ENCODE data around the gene CFAP251.

CFAP251 gene

GRCh38 chr12:121905746-121906145, 12.6 kb upstream of the CFAP251 start:
- TF ChIP-seq, protein P1, sequence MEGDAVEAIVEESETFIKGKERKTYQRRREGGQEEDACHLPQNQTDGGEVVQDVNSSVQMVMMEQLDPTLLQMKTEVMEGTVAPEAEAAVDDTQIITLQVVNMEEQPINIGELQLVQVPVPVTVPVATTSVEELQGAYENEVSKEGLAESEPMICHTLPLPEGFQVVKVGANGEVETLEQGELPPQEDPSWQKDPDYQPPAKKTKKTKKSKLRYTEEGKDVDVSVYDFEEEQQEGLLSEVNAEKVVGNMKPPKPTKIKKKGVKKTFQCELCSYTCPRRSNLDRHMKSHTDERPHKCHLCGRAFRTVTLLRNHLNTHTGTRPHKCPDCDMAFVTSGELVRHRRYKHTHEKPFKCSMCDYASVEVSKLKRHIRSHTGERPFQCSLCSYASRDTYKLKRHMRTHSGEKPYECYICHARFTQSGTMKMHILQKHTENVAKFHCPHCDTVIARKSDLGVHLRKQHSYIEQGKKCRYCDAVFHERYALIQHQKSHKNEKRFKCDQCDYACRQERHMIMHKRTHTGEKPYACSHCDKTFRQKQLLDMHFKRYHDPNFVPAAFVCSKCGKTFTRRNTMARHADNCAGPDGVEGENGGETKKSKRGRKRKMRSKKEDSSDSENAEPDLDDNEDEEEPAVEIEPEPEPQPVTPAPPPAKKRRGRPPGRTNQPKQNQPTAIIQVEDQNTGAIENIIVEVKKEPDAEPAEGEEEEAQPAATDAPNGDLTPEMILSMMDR (IDR thresholded peaks at IDR 0.05; ENCODE audit: extremely low read depth, insufficient read depth, missing control alignments), result no peak
- no peak for DNase-seq (ENCODE audit: low spot score)
- in situ Hi-C loops (cut with MboI; ENCODE audit: low pct_unique_long_range_greater_than_20kb, low sequenced_read_pairs, unreplicated experiment), result no loop called here

- in situ Hi-C loops (cut with MboI; ENCODE audit: low pct_unique_long_range_greater_than_20kb, low sequenced_read_pairs, unreplicated experiment), result no loop called here
- DNase-seq (ENCODE audit: low spot score), result no peak
- TF ChIP-seq, protein P1 (IDR thresholded peaks at IDR 0.05; ENCODE audit: extremely low read depth, insufficient read depth, missing control alignments), result no peak
Observed at GRCh38 chr12:121908702-121909101, 9.7 kb upstream of the CFAP251 start.

- DNase-seq (ENCODE audit: low spot score), result no peak
- in situ Hi-C loops (cut with MboI; ENCODE audit: low pct_unique_long_range_greater_than_20kb, low sequenced_read_pairs, unreplicated experiment), result no loop called here
- TF ChIP-seq, protein P1 (IDR thresholded peaks at IDR 0.05; ENCODE audit: extremely low read depth, insufficient read depth, missing control alignments), result no peak
Observed at GRCh38 chr12:121911824-121912585, 6.4 kb upstream of the CFAP251 start.

- in situ Hi-C loops (cut with MboI; ENCODE audit: low pct_unique_long_range_greater_than_20kb, low sequenced_read_pairs, unreplicated experiment), result no loop called here
- DNase-seq (ENCODE audit: low spot score), result no peak
- TF ChIP-seq, protein P1 (IDR thresholded peaks at IDR 0.05; ENCODE audit: extremely low read depth, insufficient read depth, missing control alignments), result no peak
Observed at GRCh38 chr12:121915841-121916321, 2.5 kb upstream of the CFAP251 start.

GRCh38 chr12:121916719-121917118, 1.7 kb upstream of the CFAP251 start:
- no peak for DNase-seq (ENCODE audit: low spot score)
- in situ Hi-C loops (cut with MboI; ENCODE audit: low pct_unique_long_range_greater_than_20kb, low sequenced_read_pairs, unreplicated experiment), result no loop called here
- TF ChIP-seq, protein P1 (IDR thresholded peaks at IDR 0.05; ENCODE audit: extremely low read depth, insufficient read depth, missing control alignments), result peak; percentile 31

GRCh38 chr12:121918679-121919038, 267 bp downstream of the CFAP251 start:
- in situ Hi-C loops (cut with MboI; ENCODE audit: low pct_unique_long_range_greater_than_20kb, low sequenced_read_pairs, unreplicated experiment), result no loop called here
- no peak for DNase-seq (ENCODE audit: low spot score)
- TF ChIP-seq, protein P1 (IDR thresholded peaks at IDR 0.05; ENCODE audit: extremely low read depth, insufficient read depth, missing control alignments), result no peak
